ENCODE data around the gene SIGLEC1.

Gene SIGLEC1

GRCh38 chr20:3677733-3678132 is 34.7 kb downstream of the SIGLEC1 start:
- no peak for DNase-seq (ENCODE audit: low read depth, low spot score)
- ChIA-PET POLR2A (interaction anchor here (1.3 to 1.6 kb wide), 3 partner anchors 9 to 91 kb away, joined by 3 to 5 read pairs (median 4); no protein-coding TSS in a partner anchor), CTCF (interaction anchor here (1.0 to 43.4 kb wide), 22 partner anchors 9 to 194 kb away, joined by 3 to 1151 read pairs (median 12); partner anchors contain the start of genes ADISSP, AP5S1, CENPB and SIGLEC1)
- no peak for TF ChIP-seq CTCF (IDR thresholded peaks at IDR 0.05; ENCODE audit: insufficient read depth, low read length, missing control alignments)
- H3K4me3 ChIP-seq (ENCODE audit: low read depth, low read length) = no peak overlapping the region

- no peak for DNase-seq (ENCODE audit: low read depth, low spot score)
- no peak for TF ChIP-seq CTCF (IDR thresholded peaks at IDR 0.05; ENCODE audit: insufficient read depth, low read length, missing control alignments)
- ChIA-PET CTCF (interaction anchor here (0.6 to 43.4 kb wide), 15 partner anchors 8 to 144 kb away, joined by 3 to 1151 read pairs (median 17); partner anchors contain the start of genes AP5S1, CENPB, SIGLEC1 and SPEF1), POLR2A (no interaction called here)
- H3K4me3 ChIP-seq (ENCODE audit: low read depth, low read length) = no peak overlapping the region
Observed at GRCh38 chr20:3674995-3675900, 37.2 kb downstream of the SIGLEC1 start.

- H3K4me3 ChIP-seq (ENCODE audit: low read depth, low read length) = no peak overlapping the region
- ChIA-PET POLR2A (no interaction called here), CTCF (interaction anchor here (1.3 to 43.4 kb wide), 6 partner anchors 12 to 145 kb away, joined by 6 to 1151 read pairs (median 64); partner anchors contain the start of genes AP5S1, SIGLEC1 and SPEF1)
- DNase-seq (ENCODE audit: low read depth, low spot score) = no peak
- TF ChIP-seq CTCF (IDR thresholded peaks at IDR 0.05; ENCODE audit: insufficient read depth, low read length, missing control alignments) = no peak
Observed at GRCh38 chr20:3674447-3674846, 38.0 kb downstream of the SIGLEC1 start.

GRCh38 chr20:3673221-3674070 is 39.0 kb downstream of the SIGLEC1 start:
- no peak for TF ChIP-seq CTCF (IDR thresholded peaks at IDR 0.05; ENCODE audit: insufficient read depth, low read length, missing control alignments)
- ChIA-PET POLR2A (no interaction called here), CTCF (interaction anchor here (1.1 to 43.4 kb wide), 5 partner anchors 34 to 110 kb away, joined by 3 to 1151 read pairs (median 9); partner anchors contain the start of genes SIGLEC1 and SPEF1)
- no peak for DNase-seq (ENCODE audit: low read depth, low spot score)
- H3K4me3 ChIP-seq (ENCODE audit: low read depth, low read length) = no peak overlapping the region

- ChIA-PET POLR2A (interaction anchor here (0.5 kb wide), 1 partner anchor 72 kb away, joined by 4 read pairs; no protein-coding TSS in a partner anchor), CTCF (interaction anchor here (0.6 to 43.4 kb wide), 5 partner anchors 35 to 96 kb away, joined by 3 to 1151 read pairs (median 3); partner anchors contain the start of gene SIGLEC1)
- TF ChIP-seq CTCF (IDR thresholded peaks at IDR 0.05; ENCODE audit: insufficient read depth, low read length, missing control alignments) = no peak
- no peak for DNase-seq (ENCODE audit: low read depth, low spot score)
- no peak overlapping the region for H3K4me3 ChIP-seq (ENCODE audit: low read depth, low read length)
Observed at GRCh38 chr20:3672547-3673171, 39.7 kb downstream of the SIGLEC1 start.

All from AG04449 (cell line).